A549 (cell line): ENCODE results near the gene TROAP. TPM values are rescaled to one million over a fixed set of nuclear protein-coding genes. Genes with fewer than 3 reads are reported as not detected.

Source experiments
- ATAC-seq, 2 experiments: fragments of 200-7000 bp in 1 of 2; fragments of >200 bp in 1 of 2; cut with Nextera tagmentation in 1 of 2; cut with Tn5 transposase in 1 of 2; 3 replicates each; pipeline versions ENCODE4 v1.8.0 to v1.9.1; 2018 to 2020; ENCODE audit warnings: mild to moderate bottlenecking in 1 of 2, moderate library complexity in 1 of 2
- CTCF ChIA-PET: fragments of 300-600 bp; sonication (Branson Sonifier 250); formaldehyde crosslinking; extraction: SDS; loops from one replicate; lab custom pipeline; 2021; ENCODE audit warnings: antibody characterized with exemption, inconsistent platforms; lab: Yijun Ruan, JAX
- POLR2A ChIA-PET: fragments of 350-600 bp; formaldehyde crosslinking; extraction: SDS; loops from one replicate; lab custom pipeline; 2021; ENCODE audit warnings: antibody characterized with exemption, inconsistent platforms; lab: Yijun Ruan, JAX
- DNase-seq, 2 experiments: peaks; one replicate each; pipeline versions ENCODE4 v3.0.0 to v3.0.0-alpha.2; 2011 to 2016; ENCODE audit warnings: low read depth in 1 of 2, low spot score in 1 of 2
- FAIRE-seq: peaks from 2 replicates; lab custom pipeline; 2011; peaks lifted over from hg19 to GRCh38; lab: Jason Lieb, UNC
- H3K27ac ChIP-seq, 2 experiments: fragments of >200 bp; sonication (Bioruptor Twin); formaldehyde crosslinking; 3 replicates each; pipeline ENCODE4 v1.5.1; 2016 to 2017
- H3K4me1 ChIP-seq: fragments of >200 bp; sonication (Bioruptor Twin); formaldehyde crosslinking; 3 replicates; pipeline ENCODE4 v1.6.1; 2016
- H3K4me2 ChIP-seq: fragments of >200 bp; sonication (Bioruptor Twin); formaldehyde crosslinking; 3 replicates; pipeline ENCODE4 v1.6.1; 2016
- H3K4me3 ChIP-seq: fragments of >200 bp; sonication (Bioruptor Twin); formaldehyde crosslinking; 3 replicates; pipeline ENCODE4 v1.5.1; 2016
- H3K9me3 ChIP-seq: fragments of >200 bp; sonication (Bioruptor Twin); formaldehyde crosslinking; 3 replicates; pipeline ENCODE4 v1.6.1; 2016
- CBX8 ChIP-seq: fragments of 200-600 bp; sonication (generic); IDR thresholded peaks from 2 replicates; pipeline ENCODE4 v1.6.1; 2016
- FOSB ChIP-seq: fragments of 250-450 bp; sonication (Bioruptor Pico); IDR thresholded peaks from 2 replicates; pipeline ENCODE4 v1.5.0; 2020; ENCODE audit warnings: mild to moderate bottlenecking, moderate library complexity
- HOXA7 ChIP-seq: fragments of 250-450 bp; sonication (Bioruptor Pico); IDR thresholded peaks from 2 replicates; pipeline ENCODE4 v1.5.0; 2020; ENCODE audit warnings: mild to moderate bottlenecking, moderate library complexity
- RARB ChIP-seq: fragments of 250-450 bp; sonication (Bioruptor Pico); IDR thresholded peaks from 2 replicates; pipeline ENCODE4 v1.8.0; 2021; ENCODE audit warnings: mild to moderate bottlenecking, moderate library complexity
- SREBF2 ChIP-seq: fragments of 450-650 bp; IDR thresholded peaks from 2 replicates; pipeline ENCODE4 v1.6.1; 2014; ENCODE audit warnings: mild to moderate bottlenecking, moderate library complexity
- TFCP2L1 ChIP-seq: fragments of 250-450 bp; sonication (Bioruptor Pico); IDR thresholded peaks from 2 replicates; pipeline ENCODE4 v1.5.0; 2021; ENCODE audit warnings: mild to moderate bottlenecking
- ZFP36 ChIP-seq: fragments of 450-650 bp; IDR thresholded peaks from 2 replicates; pipeline ENCODE4 v1.6.1; 2014; ENCODE audit warnings: borderline replicate concordance; ENCODE audit not compliant: partially characterized antibody
- WGBS: methylation state at CpG from one replicate; pipeline ENCODE4 v1.1.6; 2017; ENCODE audit errors: missing lambda C conversion rate; 5-methylcytosine and 5-hydroxymethylcytosine counted together
- polyA plus RNA-seq, 4 experiments: library from polyadenylated mRNA; depleted of rRNA in 3 of 4; stranded (reverse); fragments of >200 nt; fragmentation: RNase III in 1 of 4; extraction: RNeasy Plus Mini Kit Qiagen cat#74134 plus additional on column Dnase treatment in 1 of 4; gene quantifications; 2 replicates in 3 of 4; 3 replicates in 1 of 4; pipeline ENCODE4 v1.2.3, GENCODE V29; 2011 to 2017
- TF ChIP-seq, protein P1 (sequence below): fragments of 200-600 bp; sonication (generic); IDR thresholded peaks from 2 replicates; pipeline ENCODE4 v1.6.1; 2016; ENCODE audit warnings: antibody characterized with exemption, mild to moderate bottlenecking, moderate library complexity
- TF ChIP-seq, protein P2 (sequence below): IDR thresholded peaks from 2 replicates; pipeline ENCODE4 v1.6.1; 2012; ENCODE audit warnings: low read depth, borderline replicate concordance
- TF ChIP-seq, protein P3 (sequence below): fragments of 250-450 bp; sonication (Bioruptor Pico); IDR thresholded peaks from 2 replicates; pipeline ENCODE4 v1.5.0; 2020; ENCODE audit warnings: low read depth, mild to moderate bottlenecking, moderate library complexity
- TF ChIP-seq, protein P4 (sequence below): fragments of >200 bp; sonication (Bioruptor Twin); formaldehyde crosslinking; IDR thresholded peaks from 3 replicates; pipeline ENCODE4 v1.6.1; 2016

TROAP gene
- polyA plus RNA-seq, 2 of the 4 experiments (the other 2 are of a cell fraction) = 50.0 to 55.5 TPM

DNA sequence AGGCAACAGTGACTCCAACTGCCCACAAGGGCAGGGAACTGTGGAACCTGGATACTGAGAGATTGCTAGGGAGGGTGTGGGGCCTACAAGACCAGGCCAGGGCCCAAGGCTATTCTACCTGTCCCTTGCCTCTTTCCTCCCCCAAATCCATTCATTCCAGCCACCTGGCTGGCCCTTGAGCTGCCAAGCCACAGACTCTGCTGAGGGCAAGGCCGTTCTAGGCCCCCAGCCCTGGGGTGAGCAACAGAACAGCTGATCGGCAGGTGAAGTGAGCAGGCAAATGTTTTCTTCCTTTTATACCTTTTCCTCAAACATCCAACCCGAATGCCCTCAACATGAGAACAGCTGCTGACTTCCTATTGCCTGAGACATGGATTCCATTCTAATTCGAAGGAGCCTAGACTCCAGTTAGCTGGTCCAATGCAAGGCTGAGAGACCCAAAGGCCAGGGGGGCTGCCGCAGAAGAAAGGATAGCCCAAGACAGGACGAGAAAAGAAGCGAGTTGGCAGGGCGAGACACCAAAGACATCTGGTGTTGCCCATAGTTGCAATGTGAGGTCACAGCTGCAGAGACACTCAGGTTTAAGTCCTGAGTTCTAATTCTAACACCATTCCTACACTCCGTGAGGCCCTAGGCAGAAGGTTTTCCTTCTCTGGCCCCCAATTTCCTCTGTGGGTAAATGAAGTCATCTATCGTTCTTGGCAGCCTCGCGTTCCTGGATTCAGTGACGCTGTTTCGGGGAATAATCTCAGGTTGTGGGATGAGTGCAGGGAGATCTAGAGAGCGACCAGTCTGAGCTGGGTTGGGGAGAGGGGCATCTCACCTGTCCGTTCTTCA lies 12.3 kb downstream of the TROAP start:
- ChIA-PET POLR2A (interaction anchor here (1.0 kb wide), 1 partner anchor 406 kb away, joined by 3 read pairs; no protein-coding TSS in a partner anchor), CTCF (interaction anchor here (0.6 to 6.1 kb wide), 13 partner anchors 9 to 246 kb away, joined by 3 to 104 read pairs (median 4); partner anchors contain the start of genes DNAJC22, PRPH and TROAP)
- Histone ChIP-seq H3K9me3 (no peaks in the 10 kb centered on the region), H3K4me2 (no peak overlapping the region), H3K27ac (no peak overlapping the region), H3K4me1 (peaks cover 19% of the 10 kb centered on the region; the same call in 2 of the 3 replicates), H3K4me3 (no peak overlapping the region)
- no peak for ATAC-seq
- no peak for TF ChIP-seq RARB (CRISPR knock-in tag)
- TF ChIP-seq, protein P1, sequence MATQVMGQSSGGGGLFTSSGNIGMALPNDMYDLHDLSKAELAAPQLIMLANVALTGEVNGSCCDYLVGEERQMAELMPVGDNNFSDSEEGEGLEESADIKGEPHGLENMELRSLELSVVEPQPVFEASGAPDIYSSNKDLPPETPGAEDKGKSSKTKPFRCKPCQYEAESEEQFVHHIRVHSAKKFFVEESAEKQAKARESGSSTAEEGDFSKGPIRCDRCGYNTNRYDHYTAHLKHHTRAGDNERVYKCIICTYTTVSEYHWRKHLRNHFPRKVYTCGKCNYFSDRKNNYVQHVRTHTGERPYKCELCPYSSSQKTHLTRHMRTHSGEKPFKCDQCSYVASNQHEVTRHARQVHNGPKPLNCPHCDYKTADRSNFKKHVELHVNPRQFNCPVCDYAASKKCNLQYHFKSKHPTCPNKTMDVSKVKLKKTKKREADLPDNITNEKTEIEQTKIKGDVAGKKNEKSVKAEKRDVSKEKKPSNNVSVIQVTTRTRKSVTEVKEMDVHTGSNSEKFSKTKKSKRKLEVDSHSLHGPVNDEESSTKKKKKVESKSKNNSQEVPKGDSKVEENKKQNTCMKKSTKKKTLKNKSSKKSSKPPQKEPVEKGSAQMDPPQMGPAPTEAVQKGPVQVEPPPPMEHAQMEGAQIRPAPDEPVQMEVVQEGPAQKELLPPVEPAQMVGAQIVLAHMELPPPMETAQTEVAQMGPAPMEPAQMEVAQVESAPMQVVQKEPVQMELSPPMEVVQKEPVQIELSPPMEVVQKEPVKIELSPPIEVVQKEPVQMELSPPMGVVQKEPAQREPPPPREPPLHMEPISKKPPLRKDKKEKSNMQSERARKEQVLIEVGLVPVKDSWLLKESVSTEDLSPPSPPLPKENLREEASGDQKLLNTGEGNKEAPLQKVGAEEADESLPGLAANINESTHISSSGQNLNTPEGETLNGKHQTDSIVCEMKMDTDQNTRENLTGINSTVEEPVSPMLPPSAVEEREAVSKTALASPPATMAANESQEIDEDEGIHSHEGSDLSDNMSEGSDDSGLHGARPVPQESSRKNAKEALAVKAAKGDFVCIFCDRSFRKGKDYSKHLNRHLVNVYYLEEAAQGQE = no peak
- no peak for TF ChIP-seq HOXA7 (CRISPR knock-in tag)
- no peak for TF ChIP-seq TFCP2L1 (CRISPR knock-in tag)
- no peak for TF ChIP-seq SREBF2
- TF ChIP-seq, protein P2, sequence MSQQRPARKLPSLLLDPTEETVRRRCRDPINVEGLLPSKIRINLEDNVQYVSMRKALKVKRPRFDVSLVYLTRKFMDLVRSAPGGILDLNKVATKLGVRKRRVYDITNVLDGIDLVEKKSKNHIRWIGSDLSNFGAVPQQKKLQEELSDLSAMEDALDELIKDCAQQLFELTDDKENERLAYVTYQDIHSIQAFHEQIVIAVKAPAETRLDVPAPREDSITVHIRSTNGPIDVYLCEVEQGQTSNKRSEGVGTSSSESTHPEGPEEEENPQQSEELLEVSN = no peak
- TF ChIP-seq FOSB (CRISPR knock-in tag) = no peak
- TF ChIP-seq, protein P3, sequence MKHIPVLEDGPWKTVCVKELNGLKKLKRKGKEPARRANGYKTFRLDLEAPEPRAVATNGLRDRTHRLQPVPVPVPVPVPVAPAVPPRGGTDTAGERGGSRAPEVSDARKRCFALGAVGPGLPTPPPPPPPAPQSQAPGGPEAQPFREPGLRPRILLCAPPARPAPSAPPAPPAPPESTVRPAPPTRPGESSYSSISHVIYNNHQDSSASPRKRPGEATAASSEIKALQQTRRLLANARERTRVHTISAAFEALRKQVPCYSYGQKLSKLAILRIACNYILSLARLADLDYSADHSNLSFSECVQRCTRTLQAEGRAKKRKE (CRISPR knock-in tag) = no peak
- 91% methylated on average over 16 of the region's 16 CpGs for WGBS
- FAIRE-seq = no peak
- DNase-seq = no peak

DNA sequence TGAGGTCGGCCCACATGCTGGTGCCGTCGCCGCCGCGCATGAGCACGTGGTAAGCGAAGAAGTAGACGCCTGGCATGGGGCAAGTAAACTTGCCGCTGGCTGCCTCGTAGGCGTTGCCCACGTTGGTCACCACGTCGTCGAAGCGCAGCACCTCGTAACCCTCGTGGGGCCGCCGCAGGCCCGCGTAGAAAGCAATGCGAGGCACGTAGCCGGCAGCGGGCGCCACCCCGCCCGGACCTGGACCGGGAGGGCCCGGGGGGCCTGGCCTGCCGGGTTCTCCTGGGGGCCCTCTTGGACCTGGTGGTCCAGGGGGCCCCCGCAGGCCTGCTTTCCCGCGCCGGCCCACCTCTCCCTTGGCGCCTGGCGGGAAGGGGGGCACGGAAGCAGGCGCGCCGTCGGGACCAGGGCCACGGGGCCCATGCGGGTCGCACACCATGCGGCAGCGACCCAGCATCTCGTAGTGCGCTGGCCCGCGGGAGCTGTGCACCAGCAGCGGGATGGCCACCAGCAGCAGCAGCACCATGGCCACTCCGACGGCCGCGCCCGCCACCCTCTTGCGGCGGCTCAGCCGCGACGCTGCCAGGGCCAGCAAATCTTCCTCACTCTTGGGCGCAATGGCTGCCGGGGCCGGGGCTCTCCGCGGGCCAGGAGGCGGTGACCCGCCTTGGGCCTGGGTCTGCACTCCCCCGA lies 13.0 kb downstream of the TROAP start:
- no peak for ATAC-seq
- POLR2A ChIA-PET = interaction anchor here (1.0 to 1.2 kb wide), 2 partner anchors 11 to 14 kb away, joined by 3 read pairs; partner anchors contain the start of genes DNAJC22 and TROAP
- peak overlapping the region; percentile 64 for H3K4me3 ChIP-seq
- H3K9me3 ChIP-seq = no peaks in the 10 kb centered on the region
- H3K27ac ChIP-seq = peak overlapping the region; percentile 71 to 82; a peak in 5 of 6 replicates
- 92% methylated on average over 47 of the region's 72 CpGs for WGBS
- no peak for FAIRE-seq
- peak overlapping the region; percentile 85 for H3K4me2 ChIP-seq
- peaks cover 17% of the 10 kb centered on the region; the same call in 2 of the 3 replicates for H3K4me1 ChIP-seq
- no peak for DNase-seq
- TF ChIP-seq ZFP36 (no peak), CBX8 (no peak)
- TF ChIP-seq, protein P4, sequence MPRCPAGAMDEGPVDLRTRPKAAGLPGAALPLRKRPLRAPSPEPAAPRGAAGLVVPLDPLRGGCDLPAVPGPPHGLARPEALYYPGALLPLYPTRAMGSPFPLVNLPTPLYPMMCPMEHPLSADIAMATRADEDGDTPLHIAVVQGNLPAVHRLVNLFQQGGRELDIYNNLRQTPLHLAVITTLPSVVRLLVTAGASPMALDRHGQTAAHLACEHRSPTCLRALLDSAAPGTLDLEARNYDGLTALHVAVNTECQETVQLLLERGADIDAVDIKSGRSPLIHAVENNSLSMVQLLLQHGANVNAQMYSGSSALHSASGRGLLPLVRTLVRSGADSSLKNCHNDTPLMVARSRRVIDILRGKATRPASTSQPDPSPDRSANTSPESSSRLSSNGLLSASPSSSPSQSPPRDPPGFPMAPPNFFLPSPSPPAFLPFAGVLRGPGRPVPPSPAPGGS = no peak
- CTCF ChIA-PET = interaction anchor here (0.6 to 6.1 kb wide), 21 partner anchors 8 to 245 kb away, joined by 3 to 104 read pairs (median 4); partner anchors contain the start of genes DNAJC22, PRPH and TROAP
